ENCODE data around the gene NRN1L.

NRN1L gene

DNA sequence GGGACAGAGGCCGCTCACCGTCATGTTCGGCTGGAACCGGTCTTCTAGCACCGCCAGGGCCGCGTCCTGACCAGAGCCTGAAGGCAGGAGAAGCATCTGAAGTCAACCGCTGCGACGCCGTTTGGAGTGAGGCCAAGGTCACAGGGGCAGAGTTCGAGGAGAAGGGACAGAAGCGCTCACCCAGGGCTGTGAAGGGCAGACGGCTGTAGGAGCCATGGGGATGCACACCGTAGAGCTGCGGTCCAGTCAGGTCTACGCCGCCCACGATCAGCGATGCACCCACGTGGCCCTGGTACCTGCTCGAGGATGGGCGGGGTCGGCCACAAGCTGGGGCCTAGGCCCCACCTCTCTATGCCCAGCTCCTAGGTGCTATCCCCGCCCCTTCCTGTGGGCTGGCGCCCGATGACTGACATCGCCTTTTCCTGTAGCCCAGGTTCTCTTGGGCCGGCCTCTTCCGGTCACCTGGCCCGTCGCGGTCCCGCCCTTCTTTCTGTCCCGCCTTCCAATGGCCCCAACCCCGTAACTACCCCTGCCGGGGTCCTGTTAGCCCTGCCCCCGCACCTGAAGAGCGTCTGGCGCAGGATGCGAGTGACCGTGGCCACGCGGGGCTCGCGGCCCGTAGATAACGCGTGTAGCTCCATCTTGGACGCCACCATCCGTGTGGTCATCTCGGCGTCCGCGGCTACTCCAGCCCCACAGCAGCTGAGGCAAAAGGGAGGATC, 50.9 kb downstream of the NRN1L start:
- DNase-seq (ENCODE audit: low spot score), result peak; percentile 100

All from HuH-7.5 (cell line).